Esophagus muscularis mucosa (tissue), 4 donors: ENCODE data around the gene NRCAM. TPM values are rescaled to one million over a fixed set of nuclear protein-coding genes. Genes with fewer than 3 reads are reported as not detected.

Experiments used
- DNase-seq: peaks from one replicate; pipeline ENCODE4 v3.0.0-alpha.2; 2017; ENCODE audit errors: extremely low spot score
- H3K27ac ChIP-seq, 4 donors: fragments of 200-600 bp; sonication (generic); replicated peaks in 1 of 4; 1 replicate in 3 of 4; 2 replicates in 1 of 4; pipeline ENCODE4 v1.5.1; 2016 to 2019; ENCODE audit warnings: mild to moderate bottlenecking in 1 of 4
- H3K27me3 ChIP-seq, 4 donors: fragments of 200-600 bp; sonication (generic); one replicate each; pipeline versions ENCODE4 v1.5.1 to v1.6.0; 2016 to 2019
- H3K36me3 ChIP-seq, 4 donors: fragments of 200-600 bp; sonication (generic); one replicate each; pipeline ENCODE4 v1.5.1; 2016 to 2019
- H3K4me1 ChIP-seq, 4 donors: fragments of 200-600 bp; sonication (generic); one replicate each; pipeline ENCODE4 v1.5.1; 2016 to 2019
- H3K4me3 ChIP-seq, 4 donors: fragments of 200-600 bp; sonication (generic); 1 replicate in 2 of 4; 2 replicates in 2 of 4; pipeline ENCODE4 v1.5.1; 2016 to 2019; ENCODE audit warnings: mild to moderate bottlenecking in 4 of 4, moderate library complexity in 1 of 4
- H3K9me3 ChIP-seq, 4 donors: fragments of 200-600 bp; sonication (generic); 1 replicate in 3 of 4; 2 replicates in 1 of 4; pipeline ENCODE4 v1.5.1; 2016 to 2019
- CTCF ChIP-seq, 3 experiments: fragments of 200-600 bp in 2 of 3; fragments of 450-650 bp in 1 of 3; sonication (generic) in 2 of 3; IDR thresholded peaks; one replicate each; pipeline ENCODE4 v1.5.1; 2017 to 2019; ENCODE audit warnings: antibody characterized with exemption in 3 of 3, mild to moderate bottlenecking in 2 of 3, moderate library complexity in 1 of 3
- EP300 ChIP-seq: sonication (generic); formaldehyde crosslinking; IDR thresholded peaks from one replicate; pipeline ENCODE4 v1.6.1; 2017; ENCODE audit warnings: antibody characterized with exemption
- POLR2A ChIP-seq: fragments of 450-650 bp; IDR thresholded peaks from one replicate; pipeline ENCODE4 v1.6.1; 2017; ENCODE audit warnings: antibody characterized with exemption, moderate library complexity, mild to moderate bottlenecking, low read depth
- POLR2AphosphoS5 ChIP-seq, 2 donors: sonication (generic); formaldehyde crosslinking; IDR thresholded peaks; one replicate each; pipeline ENCODE4 v1.6.1; 2017; ENCODE audit warnings: antibody characterized with exemption in 2 of 2
- WGBS: methylation state at CpG from one replicate; pipeline ENCODE4 v1.1.5; 2018; 5-methylcytosine and 5-hydroxymethylcytosine counted together
- intact Hi-C: fragments of 100-400 bp; cut with DNase I; formaldehyde crosslinking; loops from one replicate; pipeline ENCODE4 v1.15.1; 2023
- total RNA-seq, 4 donors: library from RNA; depleted of rRNA; stranded (reverse); fragments of >200 nt; gene quantifications; one replicate each; pipeline versions ENCODE4 v1.1.0 to v1.2.1, GENCODE V29; 2016

The NRCAM gene
- total RNA-seq, 4 donors from 2014 or later, result 2.9 to 5.2 (median 3.3) TPM

- no peaks in the 10 kb centered on the region for H3K27me3 ChIP-seq
- no peaks in the 10 kb centered on the region for H3K4me1 ChIP-seq
- intact Hi-C loops, result no loop called here
- no peaks in the 10 kb centered on the region for H3K36me3 ChIP-seq
- TF ChIP-seq POLR2AphosphoS5 (IDR thresholded peaks at IDR 0.05), result no peak
- no peak for TF ChIP-seq POLR2A
- TF ChIP-seq EP300, result no peak
- TF ChIP-seq CTCF (IDR thresholded peaks at IDR 0.05), result no peak
- 74% methylated on average over 2 of the region's 2 CpGs for WGBS
- DNase-seq, result no peak
- H3K4me3 ChIP-seq, result no peak overlapping the region
- H3K9me3 ChIP-seq, result no peaks in the 10 kb centered on the region
- no peak overlapping the region for H3K27ac ChIP-seq
Measured at GRCh38 chr7:108285778-108286177, 170.5 kb downstream of the NRCAM start.

DNA sequence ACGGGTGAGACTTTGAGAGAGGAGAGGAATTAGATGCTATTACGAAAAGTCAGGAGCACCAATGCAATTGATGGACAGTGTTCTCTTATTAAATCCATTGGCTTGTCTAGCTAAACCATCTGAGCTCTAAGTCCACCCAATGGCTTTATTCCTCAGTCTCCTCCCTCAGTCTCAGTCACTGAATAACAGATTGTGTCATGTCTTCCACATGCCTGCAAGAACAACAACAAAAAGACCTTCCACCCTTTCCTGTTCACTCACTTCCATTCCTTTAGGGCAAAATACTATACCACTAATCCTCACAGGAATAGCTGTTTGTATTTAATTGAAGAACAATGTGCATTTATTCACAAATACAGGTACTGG, 171.2 kb downstream of the NRCAM start:
- H3K27ac ChIP-seq, result no peak overlapping the region
- H3K4me1 ChIP-seq, result no peaks in the 10 kb centered on the region
- 81% methylated on average over 2 of the region's 2 CpGs for WGBS
- DNase-seq, result no peak
- no peaks in the 10 kb centered on the region for H3K36me3 ChIP-seq
- TF ChIP-seq POLR2AphosphoS5 (IDR thresholded peaks at IDR 0.05), result no peak
- TF ChIP-seq POLR2A, result no peak
- no peak for TF ChIP-seq CTCF (IDR thresholded peaks at IDR 0.05)
- TF ChIP-seq EP300, result no peak
- no peaks in the 10 kb centered on the region for H3K9me3 ChIP-seq
- no peak overlapping the region for H3K4me3 ChIP-seq
- no peaks in the 10 kb centered on the region for H3K27me3 ChIP-seq
- intact Hi-C loops, result no loop called here

GRCh38 chr7:108284349-108285002, 171.8 kb downstream of the NRCAM start:
- Histone ChIP-seq H3K36me3 (no peaks in the 10 kb centered on the region), H3K27ac (no peak overlapping the region), H3K4me1 (no peaks in the 10 kb centered on the region), H3K9me3 (no peaks in the 10 kb centered on the region), H3K27me3 (no peaks in the 10 kb centered on the region), H3K4me3 (no peak overlapping the region)
- DNase-seq, result no peak
- intact Hi-C loops, result no loop called here
- TF ChIP-seq EP300, result no peak
- TF ChIP-seq POLR2AphosphoS5 (IDR thresholded peaks at IDR 0.05), result no peak
- no peak for TF ChIP-seq POLR2A
- TF ChIP-seq CTCF (IDR thresholded peaks at IDR 0.05), result no peak
- WGBS, result 52% methylated on average over 6 of the region's 6 CpGs

DNA sequence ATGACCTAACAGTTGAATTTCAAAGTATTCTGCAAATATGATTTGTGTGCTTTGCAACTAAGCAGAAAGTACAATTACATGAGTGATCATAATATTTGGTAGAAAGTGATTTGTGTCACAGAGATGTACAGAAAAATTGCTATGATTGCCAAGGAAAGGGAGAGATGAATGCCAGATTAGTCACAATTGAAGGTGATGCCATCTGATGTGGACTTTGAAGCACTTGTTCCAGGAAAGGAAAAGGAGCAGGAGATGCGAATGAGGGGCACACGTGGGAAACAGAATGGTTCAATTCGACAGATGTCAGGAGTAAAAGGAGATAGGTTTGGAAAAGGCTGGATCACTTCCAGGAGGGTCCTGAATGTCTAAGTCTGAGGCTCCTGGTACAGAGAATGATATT, 173.0 kb downstream of the NRCAM start:
- intact Hi-C loops, result no loop called here
- no peaks in the 10 kb centered on the region for H3K27me3 ChIP-seq
- TF ChIP-seq POLR2AphosphoS5 (IDR thresholded peaks at IDR 0.05) (no peak), POLR2A (no peak), CTCF (IDR thresholded peaks at IDR 0.05) (no peak), EP300 (no peak)
- no peak overlapping the region for H3K4me3 ChIP-seq
- DNase-seq, result no peak
- H3K9me3 ChIP-seq, result no peaks in the 10 kb centered on the region
- H3K36me3 ChIP-seq, result no peaks in the 10 kb centered on the region
- no peaks in the 10 kb centered on the region for H3K4me1 ChIP-seq
- 70% methylated on average over 3 of the region's 3 CpGs for WGBS
- H3K27ac ChIP-seq, result no peak overlapping the region

DNA sequence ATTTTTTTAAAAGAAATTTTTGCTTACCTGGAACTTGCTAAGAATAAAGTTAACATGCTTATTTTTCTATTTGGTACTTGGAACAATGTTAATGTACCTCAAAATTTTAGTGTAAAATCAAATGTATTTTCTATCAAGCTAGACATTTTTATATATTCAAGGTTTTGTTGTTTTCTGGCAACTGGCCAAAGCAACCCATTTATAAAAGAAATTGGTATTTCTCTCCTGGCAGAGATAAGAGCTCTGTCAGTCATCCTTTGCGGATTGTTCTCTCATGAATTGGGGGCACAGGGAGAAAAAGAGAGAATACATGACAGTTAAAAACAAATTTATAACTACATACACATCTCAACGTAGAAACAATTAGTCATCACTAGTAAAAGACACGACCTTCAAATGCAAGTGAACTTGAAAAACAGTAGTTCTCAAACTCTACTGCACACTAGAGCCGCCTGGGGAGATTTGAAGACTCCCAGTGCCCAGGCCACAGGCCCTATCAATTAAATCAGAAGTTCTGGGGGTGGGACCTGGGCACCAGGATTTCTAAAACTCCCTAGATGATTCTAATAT, 173.7 kb downstream of the NRCAM start:
- WGBS, result 40% methylated on average over 4 of the region's 4 CpGs
- TF ChIP-seq EP300, result no peak
- TF ChIP-seq CTCF (IDR thresholded peaks at IDR 0.05), result no peak
- no peak for TF ChIP-seq POLR2A
- TF ChIP-seq POLR2AphosphoS5 (IDR thresholded peaks at IDR 0.05), result no peak
- no peak for DNase-seq

More for the DNA sequence above, 173.7 kb downstream of the NRCAM start:
- Histone ChIP-seq H3K27ac (no peak overlapping the region), H3K36me3 (no peaks in the 10 kb centered on the region), H3K4me3 (no peak overlapping the region), H3K27me3 (no peaks in the 10 kb centered on the region), H3K9me3 (no peaks in the 10 kb centered on the region), H3K4me1 (no peaks in the 10 kb centered on the region)
- intact Hi-C loops, result no loop called here
